ENCODE results near the gene RNF214.
"Not testable (repeated sequence)": the region's sequence is repeated elsewhere in the genome, so short reads cannot be mapped to it uniquely, and the experiment has no call there.

RNF214 gene

GRCh38 chr11:117319214-117319840, 86.9 kb downstream of the RNF214 start:
- FAIRE-seq: no peak

- not testable (repeated sequence) for FAIRE-seq
These were observed 94.7 kb downstream of the RNF214 start for GRCh38 chr11:117327255-117327566.

GRCh38 chr11:117327567-117328374, 95.3 kb downstream of the RNF214 start, which contains the start of gene CEP164:
TSS of gene CEP164 (plus strand) at chr11:117327854. CDS start at chr11:117338587, 10,733 bp downstream.
- FAIRE-seq: peak; percentile 89

GRCh38 chr11:117328375-117329010, 96.0 kb downstream of the RNF214 start:
- no peak for FAIRE-seq

GRCh38 chr11:117332843-117333242, 100.4 kb downstream of the RNF214 start:
- no peak for FAIRE-seq

GRCh38 chr11:117333917-117334316, 101.4 kb downstream of the RNF214 start:
- no peak for FAIRE-seq

- no peak for FAIRE-seq
These were observed 102.4 kb downstream of the RNF214 start for GRCh38 chr11:117334896-117335295.

- FAIRE-seq: no peak
These were observed 102.9 kb downstream of the RNF214 start for GRCh38 chr11:117335399-117335798.
